Muscle of leg (tissue), 11 donors: Measurements from ENCODE around the gene SAMSN1. TPM values are rescaled to one million over a fixed set of nuclear protein-coding genes. Genes with fewer than 3 reads are reported as not detected.
"Not testable (repeated sequence)": the region's sequence is repeated elsewhere in the genome, so short reads cannot be mapped to it uniquely, and the experiment has no call there.

Source experiments
- DNase-seq: peaks from one replicate; pipeline ENCODE4 v3.0.0; 2013
- H3K27ac ChIP-seq: one replicate; pipeline ENCODE4 v1.5.1; 2013; ENCODE audit warnings: mild to moderate bottlenecking, low read length, control low read depth
- H3K27me3 ChIP-seq: one replicate; pipeline ENCODE4 v1.6.1; 2013; ENCODE audit warnings: low read length; ENCODE audit not compliant: control insufficient read depth, insufficient read depth
- H3K36me3 ChIP-seq: one replicate; pipeline ENCODE4 v1.6.1; 2013; ENCODE audit warnings: low read length; ENCODE audit not compliant: control insufficient read depth, insufficient read depth
- H3K4me1 ChIP-seq: one replicate; pipeline ENCODE4 v1.6.1; 2013; ENCODE audit warnings: low read length; ENCODE audit not compliant: control insufficient read depth, insufficient read depth
- H3K4me3 ChIP-seq: one replicate; pipeline ENCODE4 v1.5.1; 2013; ENCODE audit warnings: low read length, control low read depth
- H3K9me3 ChIP-seq: replicated peaks from 2 replicates; pipeline ENCODE4 v1.6.1; 2013; ENCODE audit warnings: low read depth, low read length; ENCODE audit not compliant: control insufficient read depth
- WGBS: methylation state at CpG from one replicate; pipeline ENCODE4 v1.1.5; 2013; ENCODE audit warnings: missing lambda C conversion rate; ENCODE audit not compliant: insufficient coverage; 5-methylcytosine and 5-hydroxymethylcytosine counted together
- polyA plus RNA-seq, 8 donors: library from polyadenylated mRNA; unstranded; fragments of 120-200 nt; gene quantifications; one replicate each; pipeline versions ENCODE4 v1.2.1 to v1.2.3, GENCODE V29; 2013; ENCODE audit warnings: inconsistent platforms in 1 of 8, low replicate concordance in 1 of 8; ENCODE audit not compliant: insufficient read length in 8 of 8, insufficient read depth in 1 of 8
- total RNA-seq: library from RNA; stranded (reverse); fragments of 120-200 nt; gene quantifications from one replicate; pipeline ENCODE4 v1.2.4, GENCODE V29; 2013

SAMSN1 gene
- total and polyA plus RNA-seq, 9 donors, result 1.4 to 3.3 (median 2.0) TPM

GRCh38 chr21:14548779-14549178 lies 2.7 kb upstream of the SAMSN1 start:
- Histone ChIP-seq H3K27me3 (no peaks in the 10 kb centered on the region), H3K4me3 (no peak overlapping the region), H3K4me1 (no peaks in the 10 kb centered on the region), H3K27ac (no peak overlapping the region), H3K36me3 (no peaks in the 10 kb centered on the region), H3K9me3 (no peaks in the 10 kb centered on the region)
- WGBS, result no CpG with 5 or more reads among the region's 2 CpGs
- DNase-seq, result no peak

- no peaks in the 10 kb centered on the region for H3K36me3 ChIP-seq
- DNase-seq, result no peak
- H3K4me3 ChIP-seq, result no peak overlapping the region
- no peaks in the 10 kb centered on the region for H3K27me3 ChIP-seq
- H3K27ac ChIP-seq, result no peak overlapping the region
- WGBS, result no CpG with 5 or more reads among the region's 3 CpGs
- H3K4me1 ChIP-seq, result no peaks in the 10 kb centered on the region
- no peaks in the 10 kb centered on the region for H3K9me3 ChIP-seq
Measured at GRCh38 chr21:14547834-14548513, 1.9 kb upstream of the SAMSN1 start.

GRCh38 chr21:14546719-14547118 lies 604 bp upstream of the SAMSN1 start:
- not testable (repeated sequence) for H3K4me1 ChIP-seq, H3K27ac ChIP-seq, H3K36me3 ChIP-seq, H3K4me3 ChIP-seq, DNase-seq, H3K9me3 ChIP-seq, H3K27me3 ChIP-seq
- no CpG with 5 or more reads among the region's 7 CpGs for WGBS

GRCh38 chr21:14543983-14544382 lies 2.1 kb downstream of the SAMSN1 start:
- H3K4me3 ChIP-seq, result peak overlapping the region; percentile 21
- no peak overlapping the region for H3K27ac ChIP-seq

GRCh38 chr21:14542638-14543037 lies 3.5 kb downstream of the SAMSN1 start:
- Histone ChIP-seq H3K27ac (peak overlapping the region; percentile 13), H3K4me3 (no peak overlapping the region), H3K9me3 (no peaks in the 10 kb centered on the region), H3K4me1 (no peaks in the 10 kb centered on the region), H3K27me3 (no peaks in the 10 kb centered on the region), H3K36me3 (no peaks in the 10 kb centered on the region)
- DNase-seq, result no peak

More at GRCh38 chr21:14543983-14544382, 2.1 kb downstream of the SAMSN1 start:
- H3K4me1 ChIP-seq, result no peaks in the 10 kb centered on the region
- H3K36me3 ChIP-seq, result no peaks in the 10 kb centered on the region
- WGBS, result no CpG with 5 or more reads among the region's 5 CpGs
- no peaks in the 10 kb centered on the region for H3K27me3 ChIP-seq
- DNase-seq, result no peak
- no peaks in the 10 kb centered on the region for H3K9me3 ChIP-seq

GRCh38 chr21:14541841-14542490 lies 4.1 kb downstream of the SAMSN1 start:
- peak; percentile 12 for DNase-seq
- Histone ChIP-seq H3K36me3 (no peaks in the 10 kb centered on the region), H3K4me3 (no peak overlapping the region), H3K27me3 (no peaks in the 10 kb centered on the region), H3K27ac (peak overlapping the region; percentile 13), H3K9me3 (no peaks in the 10 kb centered on the region), H3K4me1 (no peaks in the 10 kb centered on the region)
- 49% methylated on average over 6 of the region's 8 CpGs for WGBS

- Histone ChIP-seq H3K4me1 (no peaks in the 10 kb centered on the region), H3K27ac (no peak overlapping the region), H3K4me3 (no peak overlapping the region), H3K9me3 (no peaks in the 10 kb centered on the region), H3K27me3 (no peaks in the 10 kb centered on the region), H3K36me3 (no peaks in the 10 kb centered on the region)
- no peak for DNase-seq
Measured at GRCh38 chr21:14538483-14538882, 7.6 kb downstream of the SAMSN1 start.

- Histone ChIP-seq H3K9me3 (no peaks in the 10 kb centered on the region), H3K27ac (no peak overlapping the region), H3K36me3 (no peaks in the 10 kb centered on the region), H3K4me3 (no peak overlapping the region), H3K27me3 (no peaks in the 10 kb centered on the region), H3K4me1 (no peaks in the 10 kb centered on the region)
- no peak for DNase-seq
- 83% methylated on average over 5 of the region's 5 CpGs for WGBS
Measured at GRCh38 chr21:14536929-14537328, 9.2 kb downstream of the SAMSN1 start.

GRCh38 chr21:14535702-14536101 lies 10.4 kb downstream of the SAMSN1 start:
- H3K4me3 ChIP-seq, result no peak overlapping the region
- no peaks in the 10 kb centered on the region for H3K9me3 ChIP-seq
- H3K36me3 ChIP-seq, result no peaks in the 10 kb centered on the region
- no peak overlapping the region for H3K27ac ChIP-seq
- DNase-seq, result no peak
- H3K27me3 ChIP-seq, result no peaks in the 10 kb centered on the region
- H3K4me1 ChIP-seq, result no peaks in the 10 kb centered on the region

- no peaks in the 10 kb centered on the region for H3K4me1 ChIP-seq
- no peak overlapping the region for H3K27ac ChIP-seq
- H3K4me3 ChIP-seq, result no peak overlapping the region
- H3K27me3 ChIP-seq, result no peaks in the 10 kb centered on the region
- WGBS, result no CpG with 5 or more reads among the region's 6 CpGs
- DNase-seq, result no peak
- no peaks in the 10 kb centered on the region for H3K36me3 ChIP-seq
- no peaks in the 10 kb centered on the region for H3K9me3 ChIP-seq
Measured at GRCh38 chr21:14533499-14534428, 12.4 kb downstream of the SAMSN1 start.
